IPS-15b (cell line): ENCODE results near the gene TAAR9.

Experiments
- H3K27me3 ChIP-seq: one replicate; pipeline ENCODE4 v1.6.1; 2013; ENCODE audit warnings: low read length; ENCODE audit not compliant: control insufficient read depth, insufficient read depth
- H3K36me3 ChIP-seq: one replicate; pipeline ENCODE4 v1.6.1; 2013; ENCODE audit warnings: low read length; ENCODE audit not compliant: control insufficient read depth, insufficient read depth
- H3K4me1 ChIP-seq: one replicate; pipeline ENCODE4 v1.6.1; 2013; ENCODE audit warnings: mild to moderate bottlenecking, low read length; ENCODE audit not compliant: control insufficient read depth, insufficient read depth
- H3K4me3 ChIP-seq: one replicate; pipeline ENCODE4 v1.5.1; 2013; ENCODE audit warnings: low read depth, low read length
- H3K9ac ChIP-seq: one replicate; pipeline ENCODE4 v1.6.1; 2013; ENCODE audit warnings: low read depth, mild to moderate bottlenecking, low read length
- H3K9me3 ChIP-seq: one replicate; pipeline ENCODE4 v1.6.1; 2013; ENCODE audit warnings: mild to moderate bottlenecking, low read length; ENCODE audit not compliant: control insufficient read depth, insufficient read depth

The TAAR9 gene

GRCh38 chr6:132537977-132538376 is at the start of gene TAAR9:
Gene TAAR9, plus strand, starts transcription at chr6:132538277. Its CDS starts 13 bp downstream, at chr6:132538290.
- H3K9ac ChIP-seq: no peak within 1 kb of the TSS
- H3K9me3 ChIP-seq: no peaks in the 10 kb centered on the region
- no peaks in the 10 kb centered on the region for H3K36me3 ChIP-seq
- no peak within 1 kb of the TSS for H3K4me3 ChIP-seq
- H3K4me1 ChIP-seq: no peaks in the 10 kb centered on the region
- no peaks in the 10 kb centered on the region for H3K27me3 ChIP-seq

GRCh38 chr6:132489376-132489775 is 48.7 kb upstream of the TAAR9 start:
- Histone ChIP-seq H3K9me3 (no peaks in the 10 kb centered on the region), H3K4me3 (no peak overlapping the region), H3K27me3 (no peaks in the 10 kb centered on the region), H3K9ac (no peak overlapping the region), H3K4me1 (no peaks in the 10 kb centered on the region), H3K36me3 (peaks cover 2% of the 10 kb centered on the region)

- H3K9ac ChIP-seq: no peak overlapping the region
- no peaks in the 10 kb centered on the region for H3K27me3 ChIP-seq
- no peak overlapping the region for H3K4me3 ChIP-seq
- peaks cover 2% of the 10 kb centered on the region for H3K36me3 ChIP-seq
- H3K4me1 ChIP-seq: no peaks in the 10 kb centered on the region
- no peaks in the 10 kb centered on the region for H3K9me3 ChIP-seq
Measured at GRCh38 chr6:132490024-132490423, 48.1 kb upstream of the TAAR9 start.

GRCh38 chr6:132490478-132491204 is 47.4 kb upstream of the TAAR9 start:
- peaks cover 2% of the 10 kb centered on the region for H3K36me3 ChIP-seq

GRCh38 chr6:132491303-132491702 is 46.8 kb upstream of the TAAR9 start:
- H3K27me3 ChIP-seq: no peaks in the 10 kb centered on the region
- H3K9ac ChIP-seq: no peak overlapping the region
- no peaks in the 10 kb centered on the region for H3K9me3 ChIP-seq
- no peak overlapping the region for H3K4me3 ChIP-seq
- H3K4me1 ChIP-seq: no peaks in the 10 kb centered on the region
- H3K36me3 ChIP-seq: peaks cover 2% of the 10 kb centered on the region

More at GRCh38 chr6:132490478-132491204, 47.4 kb upstream of the TAAR9 start:
- no peaks in the 10 kb centered on the region for H3K9me3 ChIP-seq
- H3K4me1 ChIP-seq: no peaks in the 10 kb centered on the region
- H3K4me3 ChIP-seq: no peak overlapping the region
- no peak overlapping the region for H3K9ac ChIP-seq
- H3K27me3 ChIP-seq: no peaks in the 10 kb centered on the region

GRCh38 chr6:132491881-132492280 is 46.2 kb upstream of the TAAR9 start:
- Histone ChIP-seq H3K9ac (no peak overlapping the region), H3K9me3 (no peaks in the 10 kb centered on the region), H3K4me1 (no peaks in the 10 kb centered on the region), H3K36me3 (peaks cover 2% of the 10 kb centered on the region), H3K27me3 (no peaks in the 10 kb centered on the region), H3K4me3 (no peak overlapping the region)

- Histone ChIP-seq H3K4me3 (no peak overlapping the region), H3K9ac (no peak overlapping the region), H3K9me3 (no peaks in the 10 kb centered on the region), H3K4me1 (no peaks in the 10 kb centered on the region), H3K27me3 (no peaks in the 10 kb centered on the region), H3K36me3 (peaks cover 2% of the 10 kb centered on the region)
Measured at GRCh38 chr6:132494954-132495353, 43.1 kb upstream of the TAAR9 start.

- Histone ChIP-seq H3K4me3 (no peak overlapping the region), H3K9me3 (no peaks in the 10 kb centered on the region), H3K4me1 (no peaks in the 10 kb centered on the region), H3K9ac (no peak overlapping the region), H3K36me3 (peaks cover 2% of the 10 kb centered on the region), H3K27me3 (no peaks in the 10 kb centered on the region)
Measured at GRCh38 chr6:132495604-132496079, 42.4 kb upstream of the TAAR9 start.

GRCh38 chr6:132496519-132497180 is 41.4 kb upstream of the TAAR9 start:
- no peaks in the 10 kb centered on the region for H3K9me3 ChIP-seq
- no peak overlapping the region for H3K4me3 ChIP-seq
- H3K27me3 ChIP-seq: no peaks in the 10 kb centered on the region
- H3K9ac ChIP-seq: no peak overlapping the region
- H3K4me1 ChIP-seq: no peaks in the 10 kb centered on the region
- H3K36me3 ChIP-seq: peaks cover 2% of the 10 kb centered on the region

GRCh38 chr6:132498638-132499037 is 39.4 kb upstream of the TAAR9 start:
- Histone ChIP-seq H3K9ac (no peak overlapping the region), H3K4me1 (no peaks in the 10 kb centered on the region), H3K36me3 (peaks cover 3% of the 10 kb centered on the region), H3K4me3 (no peak overlapping the region), H3K27me3 (no peaks in the 10 kb centered on the region), H3K9me3 (no peaks in the 10 kb centered on the region)

- Histone ChIP-seq H3K4me1 (no peaks in the 10 kb centered on the region), H3K27me3 (no peaks in the 10 kb centered on the region), H3K9me3 (no peaks in the 10 kb centered on the region), H3K4me3 (no peak overlapping the region), H3K36me3 (peaks cover 2% of the 10 kb centered on the region), H3K9ac (no peak overlapping the region)
Measured at GRCh38 chr6:132499757-132500156, 38.3 kb upstream of the TAAR9 start.

GRCh38 chr6:132504757-132505156 is 33.3 kb upstream of the TAAR9 start:
- Histone ChIP-seq H3K27me3 (no peaks in the 10 kb centered on the region), H3K36me3 (peaks cover 2% of the 10 kb centered on the region), H3K9ac (no peak overlapping the region), H3K9me3 (no peaks in the 10 kb centered on the region), H3K4me1 (no peaks in the 10 kb centered on the region), H3K4me3 (no peak overlapping the region)
